MCF 10A (cell line): ENCODE measurements around the gene SRL. TPM values are rescaled to one million over a fixed set of nuclear protein-coding genes. Genes with fewer than 3 reads are reported as not detected.

Experiments used
- BruUV-seq: library from RNA; stranded (reverse); fragments of 400-500 nt; replicated peaks from 2 replicates; lab custom pipeline; 2021; lab: Mats Ljungman, UMichigan
- CTCF ChIA-PET: fragments of 300-600 bp; sonication (Branson Sonifier 250); formaldehyde crosslinking; extraction: SDS; loops from one replicate; lab custom pipeline; 2021; ENCODE audit warnings: antibody characterized with exemption, inconsistent platforms; lab: Yijun Ruan, JAX
- POLR2A ChIA-PET: fragments of 300-600, 350-650 bp; sonication (Branson Sonifier 250); formaldehyde crosslinking; extraction: SDS; loops from one replicate; lab custom pipeline; 2020; ENCODE audit warnings: antibody characterized with exemption, inconsistent platforms; lab: Yijun Ruan, JAX
- DNase-seq: peaks from one replicate; pipeline ENCODE4 v3.0.0-alpha.2; 2018; ENCODE audit not compliant: unreplicated experiment
- H3K27ac Mint-ChIP-seq: one replicate; pipeline ENCODE4 v1.8.0; 2022; ENCODE audit warnings: mild to moderate bottlenecking, low read depth, mixed read lengths; ENCODE audit not compliant: unreplicated experiment
- H3K27me3 Mint-ChIP-seq: one replicate; pipeline ENCODE4 v1.8.0; 2022; ENCODE audit warnings: mixed read lengths; ENCODE audit not compliant: insufficient read depth, unreplicated experiment
- H3K36me3 Mint-ChIP-seq: one replicate; pipeline ENCODE4 v1.8.0; 2022; ENCODE audit warnings: mild to moderate bottlenecking, moderate library complexity, mixed read lengths; ENCODE audit not compliant: insufficient read depth, unreplicated experiment
- H3K4me1 Mint-ChIP-seq: one replicate; pipeline ENCODE4 v1.8.0; 2022; ENCODE audit warnings: mixed read lengths; ENCODE audit not compliant: insufficient read depth, unreplicated experiment
- H3K4me3 Mint-ChIP-seq: one replicate; pipeline ENCODE4 v1.8.0; 2022; ENCODE audit warnings: mild to moderate bottlenecking, moderate library complexity, mixed read lengths; ENCODE audit not compliant: unreplicated experiment
- H3K9me3 Mint-ChIP-seq: one replicate; pipeline ENCODE4 v1.8.0; 2022; ENCODE audit warnings: mixed read lengths; ENCODE audit not compliant: unreplicated experiment
- intact Hi-C: fragments of 100-400 bp; cut with micrococcal nuclease; formaldehyde crosslinking; loops from 2 replicates; pipeline ENCODE4 v1.14.1; 2022
- total RNA-seq: library from RNA; stranded (reverse); gene quantifications from 2 replicates; pipeline ENCODE4 v1.2.3, GENCODE V29; 2022
- TF ChIP-seq, protein P1 (sequence below): fragments of 200-600 bp; IDR thresholded peaks from one replicate; pipeline ENCODE4 v1.8.0; 2022; ENCODE audit warnings: antibody characterized with exemption, mild to moderate bottlenecking; ENCODE audit not compliant: unreplicated experiment

SRL gene
- total RNA-seq, 1 experiment from 2014 or later = not detected

DNA sequence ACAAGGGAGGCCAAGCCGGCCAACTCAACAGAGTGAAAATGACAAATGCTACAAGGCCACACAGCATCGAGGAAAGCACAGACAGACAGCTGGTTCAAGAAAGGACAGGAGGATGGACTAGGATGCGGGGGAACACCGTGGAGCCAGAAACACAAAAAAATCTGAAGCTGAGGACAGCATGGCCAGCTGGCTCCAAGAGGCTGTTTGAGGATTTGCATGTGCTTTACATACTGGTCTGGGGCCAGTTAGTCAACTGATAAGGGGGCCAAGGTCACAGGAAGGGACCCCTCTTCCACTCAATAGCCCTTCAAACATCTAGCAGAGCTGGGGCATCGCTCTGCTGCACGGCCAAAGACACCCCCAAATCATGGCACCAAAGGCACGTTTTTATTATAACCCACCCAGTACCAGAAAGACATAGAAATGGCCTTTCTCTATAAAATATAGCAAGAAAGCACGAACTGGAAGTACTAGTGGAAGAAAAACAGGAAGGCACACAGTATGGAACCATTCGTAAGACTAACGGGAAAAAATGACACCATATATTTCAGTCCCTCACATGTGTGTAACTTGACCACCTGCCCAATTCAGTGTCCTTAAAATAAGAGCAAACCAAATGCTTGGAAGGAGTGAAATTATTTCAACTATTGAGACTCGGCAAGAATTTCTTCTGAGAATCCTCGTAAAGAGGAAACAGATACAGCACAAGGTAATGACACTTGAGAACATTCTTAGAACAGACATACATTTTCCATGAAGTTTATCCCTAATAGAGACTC is 7.8 kb upstream of the SRL start:
- intact Hi-C loops = loop anchor here (5.0 kb wide), 2 partner anchors 83 to 137 kb away; no protein-coding TSS in a partner anchor
- H3K4me1 Mint-ChIP-seq = no peaks in the 10 kb centered on the region
- H3K27ac Mint-ChIP-seq = no peak overlapping the region
- no peak overlapping the region for H3K4me3 Mint-ChIP-seq
- H3K36me3 Mint-ChIP-seq = peaks cover 10% of the 10 kb centered on the region
- TF ChIP-seq, protein P1, sequence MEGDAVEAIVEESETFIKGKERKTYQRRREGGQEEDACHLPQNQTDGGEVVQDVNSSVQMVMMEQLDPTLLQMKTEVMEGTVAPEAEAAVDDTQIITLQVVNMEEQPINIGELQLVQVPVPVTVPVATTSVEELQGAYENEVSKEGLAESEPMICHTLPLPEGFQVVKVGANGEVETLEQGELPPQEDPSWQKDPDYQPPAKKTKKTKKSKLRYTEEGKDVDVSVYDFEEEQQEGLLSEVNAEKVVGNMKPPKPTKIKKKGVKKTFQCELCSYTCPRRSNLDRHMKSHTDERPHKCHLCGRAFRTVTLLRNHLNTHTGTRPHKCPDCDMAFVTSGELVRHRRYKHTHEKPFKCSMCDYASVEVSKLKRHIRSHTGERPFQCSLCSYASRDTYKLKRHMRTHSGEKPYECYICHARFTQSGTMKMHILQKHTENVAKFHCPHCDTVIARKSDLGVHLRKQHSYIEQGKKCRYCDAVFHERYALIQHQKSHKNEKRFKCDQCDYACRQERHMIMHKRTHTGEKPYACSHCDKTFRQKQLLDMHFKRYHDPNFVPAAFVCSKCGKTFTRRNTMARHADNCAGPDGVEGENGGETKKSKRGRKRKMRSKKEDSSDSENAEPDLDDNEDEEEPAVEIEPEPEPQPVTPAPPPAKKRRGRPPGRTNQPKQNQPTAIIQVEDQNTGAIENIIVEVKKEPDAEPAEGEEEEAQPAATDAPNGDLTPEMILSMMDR = no peak
- no TSS peak for BruUV-seq
- POLR2A ChIA-PET = interaction anchor here (1.6 kb wide), 1 partner anchor 559 kb away, joined by 3 read pairs; no protein-coding TSS in a partner anchor
- no peaks in the 10 kb centered on the region for H3K27me3 Mint-ChIP-seq
- CTCF ChIA-PET = interaction anchor here (1.2 kb wide), 1 partner anchor 49 kb away, joined by 4 read pairs; no protein-coding TSS in a partner anchor
- no peak for DNase-seq
- no peaks in the 10 kb centered on the region for H3K9me3 Mint-ChIP-seq

DNA sequence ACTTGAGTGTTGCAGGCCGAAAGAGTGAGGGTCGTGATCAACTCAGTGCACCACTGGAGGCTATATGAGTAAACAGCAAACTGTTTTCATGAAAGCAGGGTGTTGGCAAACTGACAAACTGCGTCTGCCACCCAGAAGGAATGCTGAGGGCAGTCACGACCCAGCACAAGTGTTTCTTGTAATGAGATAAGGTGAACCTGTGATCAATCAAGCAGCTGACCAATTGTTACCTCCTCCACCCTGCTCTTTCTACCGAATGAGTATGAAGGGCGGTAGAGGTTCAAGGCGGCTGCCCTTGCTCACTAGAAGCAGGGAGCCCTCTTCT is 5.5 kb upstream of the SRL start:
- no peak overlapping the region for H3K27ac Mint-ChIP-seq
- H3K36me3 Mint-ChIP-seq = peaks cover 5% of the 10 kb centered on the region
- no peak for DNase-seq
- ChIA-PET CTCF (no interaction called here), POLR2A (interaction anchor here (0.6 to 1.0 kb wide), 3 partner anchors 10 to 186 kb away, joined by 3 to 4 read pairs (median 3); no protein-coding TSS in a partner anchor)
- TF ChIP-seq, protein P1 = no peak
- no peaks in the 10 kb centered on the region for H3K27me3 Mint-ChIP-seq
- no peaks in the 10 kb centered on the region for H3K4me1 Mint-ChIP-seq
- no peaks in the 10 kb centered on the region for H3K9me3 Mint-ChIP-seq
- intact Hi-C loops = no loop called here
- H3K4me3 Mint-ChIP-seq = no peak overlapping the region
- BruUV-seq = no TSS peak

DNA sequence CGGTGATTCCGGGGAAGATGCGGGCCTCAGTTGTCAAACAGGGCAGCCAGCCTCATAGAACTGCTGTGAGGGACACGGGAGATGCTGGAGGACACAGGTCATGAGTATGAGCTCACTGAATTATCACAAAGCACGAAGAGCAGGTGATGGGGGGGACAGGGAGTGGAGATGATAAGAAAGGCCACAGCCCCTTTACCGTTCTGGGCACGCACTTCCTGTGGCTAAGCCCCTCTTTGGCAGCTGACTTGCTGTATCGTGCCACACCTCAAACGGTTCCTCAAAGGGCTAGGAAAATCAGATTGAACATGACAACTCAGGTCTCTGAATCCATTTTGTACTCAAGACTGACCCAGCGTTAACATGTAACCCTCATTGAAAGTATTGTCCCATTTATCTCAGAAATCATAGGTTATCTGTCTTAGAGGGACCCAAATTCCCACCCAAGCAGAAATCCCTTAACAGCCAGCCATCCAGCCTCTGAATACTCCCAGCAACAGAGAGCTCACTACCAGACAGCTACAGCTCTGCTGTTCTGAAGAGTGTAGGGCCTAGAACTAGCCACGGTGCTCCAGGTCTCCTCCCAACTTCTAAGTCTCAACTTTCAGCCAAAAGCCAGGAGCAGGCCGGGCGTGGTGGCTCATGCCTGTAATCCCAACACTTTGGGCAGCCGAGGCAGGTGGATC is 5.0 kb upstream of the SRL start:
- ChIA-PET POLR2A (interaction anchor here (0.6 to 1.0 kb wide), 2 partner anchors 25 to 185 kb away, joined by 3 to 4 read pairs; no protein-coding TSS in a partner anchor), CTCF (interaction anchor here (0.6 kb wide), 1 partner anchor 11 kb away, joined by 3 read pairs; no protein-coding TSS in a partner anchor)
- BruUV-seq = no TSS peak
- Mint-ChIP-seq H3K27me3 (no peaks in the 10 kb centered on the region), H3K4me3 (no peak overlapping the region), H3K27ac (no peak overlapping the region), H3K4me1 (no peaks in the 10 kb centered on the region), H3K9me3 (no peaks in the 10 kb centered on the region), H3K36me3 (peaks cover 5% of the 10 kb centered on the region)
- TF ChIP-seq, protein P1 = no peak
- intact Hi-C loops = no loop called here
- no peak for DNase-seq
